Thyroid gland (tissue), 4 donors: ENCODE results near the gene C1orf35.

Experiments
- CTCF ChIP-seq, 6 experiments: fragments of 200-600 bp in 3 of 6; fragments of 450-650 bp in 3 of 6; sonication (generic) in 3 of 6; IDR thresholded peaks; one replicate each; pipeline ENCODE4 v1.5.1; 2016 to 2019; ENCODE audit warnings: antibody characterized with exemption in 6 of 6, mild to moderate bottlenecking in 2 of 6, inconsistent platforms in 1 of 6, moderate library complexity in 1 of 6
- POLR2A ChIP-seq, 2 donors: fragments of 450-650 bp; IDR thresholded peaks; one replicate each; pipeline ENCODE4 v1.6.1; 2017; ENCODE audit warnings: antibody characterized with exemption in 2 of 2, mild to moderate bottlenecking in 2 of 2, moderate library complexity in 1 of 2

GRCh38 chr1:228065543-228066347 is 37.4 kb downstream of the C1orf35 start:
- no peak for TF ChIP-seq POLR2A (IDR thresholded peaks at IDR 0.05)
- TF ChIP-seq CTCF (IDR thresholded peaks at IDR 0.05) = no peak
